ENCODE measurements around the gene CT55. TPM values are rescaled to one million over a fixed set of nuclear protein-coding genes. Genes with fewer than 3 reads are reported as not detected.
A peak's percentile ranks its signal among the peaks of the same experiment; 100 is the strongest.

The CT55 gene
- total RNA-seq, 1 experiment from 2014 or later: not detected

DNA sequence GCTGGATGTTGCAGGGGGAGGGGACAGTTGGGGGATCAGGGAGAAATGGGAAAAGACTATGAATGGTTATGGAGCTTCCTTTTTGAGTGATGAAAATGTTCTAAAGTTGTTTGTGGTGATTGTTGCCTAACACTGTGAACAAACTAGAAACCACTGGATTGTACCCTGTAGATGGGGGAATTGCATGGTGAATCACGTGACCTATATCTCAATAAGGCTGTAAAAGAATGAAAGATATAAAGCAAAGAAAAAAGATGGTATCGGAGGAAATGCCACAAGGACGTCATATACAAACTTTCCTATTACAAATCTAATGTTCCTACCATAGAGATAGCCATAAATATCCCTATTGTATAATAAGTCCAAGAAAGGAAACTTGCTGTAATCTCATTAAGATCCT lies 20.6 kb upstream of the CT55 start:
- Histone ChIP-seq H3K4me2 (no peak overlapping the region), H3K36me3 (ENCODE audit: low read depth) (no peaks in the 10 kb centered on the region), H3K9me2 (ENCODE audit: insufficient read depth) (no peaks in the 10 kb centered on the region), H4K20me1 (ENCODE audit: insufficient read depth) (no peaks in the 10 kb centered on the region), H3K4me1 (replicated peaks; ENCODE audit: insufficient read depth) (no peaks in the 10 kb centered on the region), H3F3A (ENCODE audit: insufficient read depth, low read depth) (no peaks in the 10 kb centered on the region), H3K27me3 (ENCODE audit: insufficient read depth, low read depth) (peaks cover 74% of the 10 kb centered on the region), H3K4me3 (no peak overlapping the region), H2AFZ (no peak overlapping the region), H3K9me3 (ENCODE audit: insufficient read depth, low read depth) (no peaks in the 10 kb centered on the region), H3K27ac (no peak overlapping the region), H3K79me2 (ENCODE audit: low read depth) (no peaks in the 10 kb centered on the region)
- TF ChIP-seq, protein P1, sequence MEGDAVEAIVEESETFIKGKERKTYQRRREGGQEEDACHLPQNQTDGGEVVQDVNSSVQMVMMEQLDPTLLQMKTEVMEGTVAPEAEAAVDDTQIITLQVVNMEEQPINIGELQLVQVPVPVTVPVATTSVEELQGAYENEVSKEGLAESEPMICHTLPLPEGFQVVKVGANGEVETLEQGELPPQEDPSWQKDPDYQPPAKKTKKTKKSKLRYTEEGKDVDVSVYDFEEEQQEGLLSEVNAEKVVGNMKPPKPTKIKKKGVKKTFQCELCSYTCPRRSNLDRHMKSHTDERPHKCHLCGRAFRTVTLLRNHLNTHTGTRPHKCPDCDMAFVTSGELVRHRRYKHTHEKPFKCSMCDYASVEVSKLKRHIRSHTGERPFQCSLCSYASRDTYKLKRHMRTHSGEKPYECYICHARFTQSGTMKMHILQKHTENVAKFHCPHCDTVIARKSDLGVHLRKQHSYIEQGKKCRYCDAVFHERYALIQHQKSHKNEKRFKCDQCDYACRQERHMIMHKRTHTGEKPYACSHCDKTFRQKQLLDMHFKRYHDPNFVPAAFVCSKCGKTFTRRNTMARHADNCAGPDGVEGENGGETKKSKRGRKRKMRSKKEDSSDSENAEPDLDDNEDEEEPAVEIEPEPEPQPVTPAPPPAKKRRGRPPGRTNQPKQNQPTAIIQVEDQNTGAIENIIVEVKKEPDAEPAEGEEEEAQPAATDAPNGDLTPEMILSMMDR (conservative IDR thresholded peaks at IDR 0.05): no peak
- TF ChIP-seq EZH2 (IDR thresholded peaks at IDR 0.05; ENCODE audit: low read depth): no peak
- DNase-seq: no peak
- no TSS peak for BruUV-seq (replicated peaks)
- ChIA-PET POLR2A (ENCODE audit: unreplicated experiment) (no interaction called here), CTCF (interaction anchor here (0.5 kb wide), 1 partner anchor 226 kb away, joined by 8 read pairs; no protein-coding TSS in a partner anchor)
- intact Hi-C loops (cut with micrococcal nuclease; ENCODE audit: unreplicated experiment): no loop called here

DNA sequence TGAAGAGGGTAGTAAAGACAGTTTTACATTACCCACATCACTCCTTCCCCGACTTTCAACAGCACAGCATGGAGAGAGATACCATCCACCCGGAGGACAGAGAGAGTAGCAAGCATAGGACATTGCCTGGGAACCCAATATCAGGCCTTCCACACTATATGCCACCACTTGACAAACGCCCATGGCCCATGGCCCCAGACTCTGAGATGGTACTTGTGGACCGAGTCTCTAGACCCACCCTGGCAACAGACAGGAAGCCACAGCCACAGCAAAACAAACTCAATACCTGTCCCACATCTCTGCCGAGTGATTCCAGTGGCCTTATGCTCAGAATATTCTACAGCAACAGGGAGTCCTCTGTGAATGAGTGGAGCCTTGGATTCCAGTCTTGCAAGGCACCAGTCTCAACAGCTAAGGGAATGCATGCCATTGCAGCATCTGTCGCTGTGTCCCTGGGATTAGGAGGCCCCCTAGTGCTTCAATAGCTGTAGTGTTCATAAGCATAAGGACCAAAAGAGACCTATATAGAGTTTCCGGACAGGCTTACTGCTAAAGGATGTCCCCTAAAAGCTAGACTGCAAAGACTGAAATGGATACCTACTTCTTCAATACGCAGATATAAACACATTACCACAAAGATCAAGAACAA lies 14.7 kb upstream of the CT55 start:
- no TSS peak for BruUV-seq (replicated peaks)
- Histone ChIP-seq H3K79me2 (ENCODE audit: low read depth) (no peaks in the 10 kb centered on the region), H3K9me3 (ENCODE audit: insufficient read depth, low read depth) (no peaks in the 10 kb centered on the region), H3K27ac (no peak overlapping the region), H3K4me1 (replicated peaks; ENCODE audit: insufficient read depth) (no peaks in the 10 kb centered on the region), H3K27me3 (ENCODE audit: insufficient read depth, low read depth) (peaks cover 72% of the 10 kb centered on the region), H3F3A (ENCODE audit: insufficient read depth, low read depth) (no peaks in the 10 kb centered on the region), H3K9me2 (ENCODE audit: insufficient read depth) (no peaks in the 10 kb centered on the region), H3K4me2 (no peak overlapping the region), H2AFZ (no peak overlapping the region), H4K20me1 (ENCODE audit: insufficient read depth) (no peaks in the 10 kb centered on the region), H3K4me3 (no peak overlapping the region), H3K36me3 (ENCODE audit: low read depth) (no peaks in the 10 kb centered on the region)
- POLR2A ChIA-PET (ENCODE audit: unreplicated experiment): no interaction called here
- CTCF ChIA-PET: interaction anchor here (0.6 kb wide), 1 partner anchor 74 kb away, joined by 3 read pairs; no protein-coding TSS in a partner anchor
- no peak for TF ChIP-seq EZH2 (IDR thresholded peaks at IDR 0.05; ENCODE audit: low read depth)
- TF ChIP-seq, protein P1 (conservative IDR thresholded peaks at IDR 0.05): peak; percentile 71
- peak; percentile 37 to 38 for DNase-seq
- intact Hi-C loops (cut with micrococcal nuclease; ENCODE audit: unreplicated experiment): loop anchor here (2.0 to 5.0 kb wide), 2 partner anchors 221 to 404 kb away; no protein-coding TSS in a partner anchor

- H3K4me1 ChIP-seq (replicated peaks; ENCODE audit: insufficient read depth): no peaks in the 10 kb centered on the region
- H3F3A ChIP-seq (ENCODE audit: insufficient read depth, low read depth): no peaks in the 10 kb centered on the region
- H3K27ac ChIP-seq: no peak overlapping the region
- no peak for DNase-seq
- POLR2A ChIA-PET (ENCODE audit: unreplicated experiment): no interaction called here
- CTCF ChIA-PET: no interaction called here
- H3K27me3 ChIP-seq (ENCODE audit: insufficient read depth, low read depth): peaks cover 80% of the 10 kb centered on the region
- no peak overlapping the region for H2AFZ ChIP-seq
- TF ChIP-seq EZH2 (IDR thresholded peaks at IDR 0.05; ENCODE audit: low read depth): no peak
- TF ChIP-seq, protein P1 (conservative IDR thresholded peaks at IDR 0.05): no peak
- intact Hi-C loops (cut with micrococcal nuclease; ENCODE audit: unreplicated experiment): no loop called here
- no peak overlapping the region for H3K4me3 ChIP-seq
- H3K79me2 ChIP-seq (ENCODE audit: low read depth): no peaks in the 10 kb centered on the region
- no peaks in the 10 kb centered on the region for H3K36me3 ChIP-seq (ENCODE audit: low read depth)
- H3K9me2 ChIP-seq (ENCODE audit: insufficient read depth): no peaks in the 10 kb centered on the region
- BruUV-seq (replicated peaks): no TSS peak
- no peaks in the 10 kb centered on the region for H3K9me3 ChIP-seq (ENCODE audit: insufficient read depth, low read depth)
- no peak overlapping the region for H3K4me2 ChIP-seq
- H4K20me1 ChIP-seq (ENCODE audit: insufficient read depth): no peaks in the 10 kb centered on the region
Observed at GRCh38 chrX:135178636-135179035, 7.4 kb upstream of the CT55 start.
